ENCODE data around the gene AJM1.

DNA sequence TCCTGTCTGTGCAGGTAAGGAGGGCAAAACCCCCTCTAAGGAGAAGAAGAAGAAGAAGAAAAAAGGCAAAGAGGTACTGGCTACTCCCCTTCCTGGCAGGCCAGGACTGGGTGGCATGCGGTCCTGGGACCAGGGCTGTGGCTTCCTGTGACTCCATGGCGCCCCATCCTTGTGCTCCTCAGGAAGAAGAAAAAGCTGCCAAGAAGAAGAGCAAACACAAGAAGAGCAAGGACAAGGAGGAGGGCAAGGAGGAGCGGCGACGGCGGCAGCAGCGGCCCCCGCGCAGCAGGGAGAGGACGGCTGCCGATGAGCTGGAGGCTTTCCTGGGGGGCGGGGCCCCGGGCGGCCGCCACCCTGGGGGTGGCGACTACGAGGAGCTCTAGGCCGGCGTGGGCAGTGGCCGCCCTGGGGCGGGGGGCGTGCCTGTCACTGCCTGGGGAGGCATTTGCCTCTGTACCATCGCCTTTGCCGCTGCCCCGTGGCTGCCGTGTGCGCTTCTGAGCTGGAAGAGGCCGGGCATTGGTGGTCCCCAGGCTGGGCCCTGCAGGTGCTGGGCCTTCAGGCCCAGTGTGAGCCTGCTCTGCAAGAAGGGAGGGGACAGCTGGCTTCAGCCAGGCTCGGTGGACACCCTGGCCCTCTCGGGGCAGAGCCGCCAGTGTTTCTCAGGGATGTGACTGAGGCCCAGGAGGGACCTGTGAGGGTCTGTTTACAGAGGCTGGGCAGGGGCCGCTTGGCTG, 2.0 kb upstream of the AJM1 start:
- TF ChIP-seq, protein P1, sequence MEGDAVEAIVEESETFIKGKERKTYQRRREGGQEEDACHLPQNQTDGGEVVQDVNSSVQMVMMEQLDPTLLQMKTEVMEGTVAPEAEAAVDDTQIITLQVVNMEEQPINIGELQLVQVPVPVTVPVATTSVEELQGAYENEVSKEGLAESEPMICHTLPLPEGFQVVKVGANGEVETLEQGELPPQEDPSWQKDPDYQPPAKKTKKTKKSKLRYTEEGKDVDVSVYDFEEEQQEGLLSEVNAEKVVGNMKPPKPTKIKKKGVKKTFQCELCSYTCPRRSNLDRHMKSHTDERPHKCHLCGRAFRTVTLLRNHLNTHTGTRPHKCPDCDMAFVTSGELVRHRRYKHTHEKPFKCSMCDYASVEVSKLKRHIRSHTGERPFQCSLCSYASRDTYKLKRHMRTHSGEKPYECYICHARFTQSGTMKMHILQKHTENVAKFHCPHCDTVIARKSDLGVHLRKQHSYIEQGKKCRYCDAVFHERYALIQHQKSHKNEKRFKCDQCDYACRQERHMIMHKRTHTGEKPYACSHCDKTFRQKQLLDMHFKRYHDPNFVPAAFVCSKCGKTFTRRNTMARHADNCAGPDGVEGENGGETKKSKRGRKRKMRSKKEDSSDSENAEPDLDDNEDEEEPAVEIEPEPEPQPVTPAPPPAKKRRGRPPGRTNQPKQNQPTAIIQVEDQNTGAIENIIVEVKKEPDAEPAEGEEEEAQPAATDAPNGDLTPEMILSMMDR (IDR thresholded peaks at IDR 0.05; ENCODE audit: low read depth, low read length) = no peak
- no peak for TF ChIP-seq POLR2A (IDR thresholded peaks at IDR 0.05; ENCODE audit: extremely low read depth, insufficient read length)
- TF ChIP-seq, protein P2, sequence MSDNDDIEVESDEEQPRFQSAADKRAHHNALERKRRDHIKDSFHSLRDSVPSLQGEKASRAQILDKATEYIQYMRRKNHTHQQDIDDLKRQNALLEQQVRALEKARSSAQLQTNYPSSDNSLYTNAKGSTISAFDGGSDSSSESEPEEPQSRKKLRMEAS (IDR thresholded peaks at IDR 0.05; ENCODE audit: low read depth, low read length) = no peak
- no peak for TF ChIP-seq MYC (IDR thresholded peaks at IDR 0.05; ENCODE audit: low read depth, low read length)

Measured in NB4 (cell line).